Natural killer cell (primary cell): ENCODE measurements around the gene TPO. TPM values are rescaled to one million over a fixed set of nuclear protein-coding genes. Genes with fewer than 3 reads are reported as not detected.

Experiments used
- ATAC-seq, 3 donors: fragments of 150-1000 bp in 2 of 3; fragments of 200-7000 bp in 1 of 3; cut with Tn5 transposase; 1 replicate in 1 of 3; 2 replicates in 2 of 3; pipeline ENCODE4 v1.10.0; 2021; ENCODE audit warnings: mild to moderate bottlenecking in 2 of 3, moderate library complexity in 2 of 3
- DNase-seq, 2 donors: peaks; one replicate each; pipeline versions ENCODE4 v3.0.0 to v3.0.0-alpha.2; 2013 to 2021; ENCODE audit warnings: mixed read lengths in 1 of 2
- H3K27ac ChIP-seq: one replicate; pipeline ENCODE4 v1.5.1; 2013; ENCODE audit warnings: mild to moderate bottlenecking, low read length
- H3K27me3 ChIP-seq: one replicate; pipeline ENCODE4 v1.6.1; 2013; ENCODE audit warnings: low read length; ENCODE audit not compliant: control insufficient read depth, insufficient read depth
- H3K36me3 ChIP-seq: one replicate; pipeline ENCODE4 v1.6.1; 2013; ENCODE audit warnings: low read length; ENCODE audit not compliant: control insufficient read depth, insufficient read depth
- H3K4me1 ChIP-seq: one replicate; pipeline ENCODE4 v1.6.1; 2013; ENCODE audit warnings: low read length; ENCODE audit not compliant: control insufficient read depth, insufficient read depth
- H3K4me3 ChIP-seq: one replicate; pipeline ENCODE4 v1.5.1; 2013; ENCODE audit warnings: low read length
- H3K9me3 ChIP-seq: one replicate; pipeline ENCODE4 v1.6.1; 2013; ENCODE audit warnings: low read length; ENCODE audit not compliant: control insufficient read depth, insufficient read depth
- H3K27ac Mint-ChIP-seq, 2 donors: one replicate each; pipeline ENCODE4 v1.8.0; 2022; ENCODE audit warnings: mild to moderate bottlenecking in 2 of 2, mixed read lengths in 2 of 2, moderate library complexity in 1 of 2
- H3K27me3 Mint-ChIP-seq, 2 donors: one replicate each; pipeline ENCODE4 v1.8.0; 2022; ENCODE audit warnings: low read depth in 2 of 2, mixed read lengths in 2 of 2
- H3K36me3 Mint-ChIP-seq: one replicate; pipeline ENCODE4 v1.8.0; 2022; ENCODE audit warnings: mixed read lengths
- H3K4me1 Mint-ChIP-seq, 2 donors: one replicate each; pipeline ENCODE4 v1.8.0; 2022; ENCODE audit warnings: mixed read lengths in 2 of 2
- H3K4me3 Mint-ChIP-seq: one replicate; pipeline ENCODE4 v1.8.0; 2022; ENCODE audit warnings: mild to moderate bottlenecking, moderate library complexity, mixed read lengths
- H3K9me3 Mint-ChIP-seq, 2 donors: one replicate each; pipeline ENCODE4 v1.8.0; 2022; ENCODE audit warnings: mixed read lengths in 2 of 2
- WGBS: methylation state at CpG from one replicate; pipeline ENCODE4 v1.1.7; 2013; ENCODE audit warnings: missing lambda C conversion rate; ENCODE audit not compliant: insufficient coverage; 5-methylcytosine and 5-hydroxymethylcytosine counted together
- intact Hi-C: fragments of 100-400 bp; cut with micrococcal nuclease; formaldehyde crosslinking; loops from one replicate; pipeline ENCODE4 v1.14.2; 2022
- total RNA-seq, 4 donors: library from RNA; stranded (reverse); fragments of 120-200 nt in 1 of 4; gene quantifications; one replicate each; pipeline versions ENCODE4 v1.2.3 to v1.2.4, GENCODE V29; 2013 to 2022
- TF ChIP-seq, protein P1 (sequence below): fragments of 200-600 bp; IDR thresholded peaks from one replicate; pipeline ENCODE4 v1.8.0; 2022; ENCODE audit warnings: antibody characterized with exemption

TPO gene
- total RNA-seq, 3 donors from 2014 or later (not counting 1 experiment from before 2014, with no cell fraction given): not detected

DNA sequence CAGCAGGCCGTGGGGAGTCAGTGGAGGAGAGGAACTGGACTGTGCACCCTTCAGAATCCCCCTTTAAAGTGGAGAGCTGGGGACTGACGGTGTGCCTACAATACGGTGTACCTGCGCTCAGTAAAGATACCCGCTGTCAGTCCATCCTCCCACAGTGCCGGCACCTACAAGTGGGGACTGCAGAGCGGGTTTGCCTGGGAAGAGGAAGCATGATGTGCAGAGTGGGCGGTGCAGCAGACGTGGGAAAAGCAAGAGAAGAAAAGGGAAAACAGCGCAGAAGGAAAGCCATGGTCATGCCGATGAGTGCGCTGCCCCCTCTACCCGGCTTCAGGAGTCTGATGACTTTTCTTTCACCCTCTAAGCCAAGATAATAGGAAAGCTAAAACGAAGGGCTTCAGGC, 148.0 kb downstream of the TPO start:
- H3K27me3 Mint-ChIP-seq: peaks cover 0 to 5% of the 10 kb centered on the region in 2 donors
- no peak overlapping the region for H3K27ac ChIP-seq
- H3K27me3 ChIP-seq: no peaks in the 10 kb centered on the region
- no peak overlapping the region for H3K27ac Mint-ChIP-seq
- H3K4me3 Mint-ChIP-seq: no peak overlapping the region
- no peak overlapping the region for H3K4me3 ChIP-seq
- H3K36me3 ChIP-seq: no peaks in the 10 kb centered on the region
- peaks cover 5% of the 10 kb centered on the region for H3K9me3 ChIP-seq
- TF ChIP-seq, protein P1, sequence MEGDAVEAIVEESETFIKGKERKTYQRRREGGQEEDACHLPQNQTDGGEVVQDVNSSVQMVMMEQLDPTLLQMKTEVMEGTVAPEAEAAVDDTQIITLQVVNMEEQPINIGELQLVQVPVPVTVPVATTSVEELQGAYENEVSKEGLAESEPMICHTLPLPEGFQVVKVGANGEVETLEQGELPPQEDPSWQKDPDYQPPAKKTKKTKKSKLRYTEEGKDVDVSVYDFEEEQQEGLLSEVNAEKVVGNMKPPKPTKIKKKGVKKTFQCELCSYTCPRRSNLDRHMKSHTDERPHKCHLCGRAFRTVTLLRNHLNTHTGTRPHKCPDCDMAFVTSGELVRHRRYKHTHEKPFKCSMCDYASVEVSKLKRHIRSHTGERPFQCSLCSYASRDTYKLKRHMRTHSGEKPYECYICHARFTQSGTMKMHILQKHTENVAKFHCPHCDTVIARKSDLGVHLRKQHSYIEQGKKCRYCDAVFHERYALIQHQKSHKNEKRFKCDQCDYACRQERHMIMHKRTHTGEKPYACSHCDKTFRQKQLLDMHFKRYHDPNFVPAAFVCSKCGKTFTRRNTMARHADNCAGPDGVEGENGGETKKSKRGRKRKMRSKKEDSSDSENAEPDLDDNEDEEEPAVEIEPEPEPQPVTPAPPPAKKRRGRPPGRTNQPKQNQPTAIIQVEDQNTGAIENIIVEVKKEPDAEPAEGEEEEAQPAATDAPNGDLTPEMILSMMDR: no peak
- ATAC-seq: no peak
- WGBS: 87% methylated on average over 13 of the region's 14 CpGs
- H3K36me3 Mint-ChIP-seq: no peaks in the 10 kb centered on the region
- peaks cover 19 to 23% of the 10 kb centered on the region in 2 donors for H3K4me1 Mint-ChIP-seq
- peaks cover 0 to 3% of the 10 kb centered on the region in 2 donors for H3K9me3 Mint-ChIP-seq
- peaks cover 28% of the 10 kb centered on the region for H3K4me1 ChIP-seq
- no peak for DNase-seq
- intact Hi-C loops: no loop called here

DNA sequence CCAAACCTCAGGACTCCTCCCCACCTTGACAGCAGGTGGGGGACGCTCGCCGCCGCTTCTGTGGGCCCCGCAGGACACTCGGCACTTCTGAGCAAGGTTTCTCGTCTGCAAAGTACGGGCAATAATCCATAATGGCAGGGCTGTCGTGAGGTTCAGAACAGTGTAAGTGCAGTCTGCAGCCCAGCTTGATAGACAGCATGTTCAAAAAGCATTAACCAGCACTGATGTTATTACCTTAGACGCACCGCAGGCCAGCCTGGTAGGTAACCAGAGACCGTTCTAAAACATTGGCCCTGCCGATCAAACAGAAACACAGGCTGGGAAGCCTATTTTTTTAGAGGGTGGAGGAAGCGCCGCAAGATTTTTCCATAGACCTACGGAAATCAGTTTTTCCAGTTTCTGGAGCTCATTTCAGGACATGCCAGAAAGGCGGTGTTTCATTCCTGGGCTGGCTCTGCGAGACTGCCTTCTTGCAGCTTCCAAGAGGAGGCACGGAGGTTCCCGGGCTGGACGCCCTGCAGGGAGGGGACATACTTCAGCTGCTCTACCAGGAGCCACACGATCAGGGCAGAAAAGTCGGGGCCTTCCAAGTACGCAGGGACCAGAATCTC, 148.7 kb downstream of the TPO start:
- Histone ChIP-seq H3K36me3 (no peaks in the 10 kb centered on the region), H3K27me3 (no peaks in the 10 kb centered on the region), H3K4me1 (peaks cover 28% of the 10 kb centered on the region), H3K27ac (no peak overlapping the region), H3K4me3 (no peak overlapping the region), H3K9me3 (peaks cover 5% of the 10 kb centered on the region)
- peak overlapping the region; percentile 21 for H3K4me3 Mint-ChIP-seq
- H3K4me1 Mint-ChIP-seq: peaks cover 19 to 23% of the 10 kb centered on the region in 2 donors
- peaks cover 0 to 5% of the 10 kb centered on the region in 2 donors for H3K27me3 Mint-ChIP-seq
- TF ChIP-seq, protein P1: no peak
- ATAC-seq (no peak), DNase-seq (no peak)
- intact Hi-C loops: no loop called here
- H3K27ac Mint-ChIP-seq: no peak overlapping the region
- peaks cover 0 to 4% of the 10 kb centered on the region in 2 donors for H3K9me3 Mint-ChIP-seq
- 94% methylated on average over 24 of the region's 24 CpGs for WGBS
- no peaks in the 10 kb centered on the region for H3K36me3 Mint-ChIP-seq

DNA sequence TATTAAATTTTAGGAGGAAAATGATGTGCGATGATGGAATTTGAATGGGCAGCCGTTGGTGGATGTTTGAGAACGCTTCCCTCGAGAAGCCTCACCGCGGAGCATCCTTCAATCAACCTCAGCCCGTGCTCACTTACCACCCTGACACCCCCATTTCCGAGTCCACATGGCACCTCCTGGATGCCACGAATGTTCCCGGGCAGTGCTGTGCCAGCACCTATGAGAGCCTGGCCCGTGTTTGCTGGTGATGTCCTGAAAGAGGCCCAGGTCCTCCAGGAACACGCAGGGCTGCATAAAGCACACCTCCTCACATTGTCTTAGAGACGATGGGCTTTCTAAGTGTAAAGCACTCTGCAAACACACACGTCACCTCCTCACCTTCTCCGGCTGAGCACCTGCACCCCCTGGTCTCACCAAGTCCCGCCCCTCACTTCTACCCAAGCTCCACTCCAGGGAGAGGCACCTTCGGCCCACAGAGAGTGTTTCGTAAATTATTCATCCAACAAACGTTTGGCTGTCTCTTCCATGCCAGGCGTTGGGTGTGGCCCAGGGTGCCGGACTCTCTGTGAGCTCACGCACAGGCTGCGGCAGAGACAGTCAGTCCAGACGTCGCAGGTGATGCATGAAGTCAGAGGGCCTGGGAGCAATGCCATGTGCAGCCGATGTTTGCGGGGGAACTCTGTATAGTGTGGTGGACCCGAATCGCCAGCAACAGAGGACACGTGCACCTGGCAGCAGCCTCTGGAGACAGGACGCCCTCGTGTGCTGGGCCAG, 150.0 kb downstream of the TPO start:
- Histone ChIP-seq H3K27me3 (no peaks in the 10 kb centered on the region), H3K9me3 (peaks cover 5% of the 10 kb centered on the region), H3K36me3 (no peaks in the 10 kb centered on the region), H3K4me1 (peaks cover 28% of the 10 kb centered on the region), H3K4me3 (no peak overlapping the region), H3K27ac (no peak overlapping the region)
- TF ChIP-seq, protein P1: no peak
- ATAC-seq: no peak
- no peaks in the 10 kb centered on the region for H3K36me3 Mint-ChIP-seq
- DNase-seq: no peak
- intact Hi-C loops: no loop called here
- peaks cover 19 to 23% of the 10 kb centered on the region in 2 donors for H3K4me1 Mint-ChIP-seq
- H3K4me3 Mint-ChIP-seq: no peak overlapping the region
- H3K9me3 Mint-ChIP-seq: peaks cover 0 to 4% of the 10 kb centered on the region in 2 donors
- no peak overlapping the region for H3K27ac Mint-ChIP-seq
- WGBS: 93% methylated on average over 32 of the region's 32 CpGs
- peaks cover 0 to 5% of the 10 kb centered on the region in 2 donors for H3K27me3 Mint-ChIP-seq
